HCT116 (cell line): ENCODE measurements around the gene TENM4.

Source experiments
- FOSL1 ChIP-seq: IDR thresholded peaks from 2 replicates; pipeline ENCODE4 v1.6.1; 2012; ENCODE audit warnings: low read depth
- SIN3A ChIP-seq: IDR thresholded peaks from 2 replicates; pipeline ENCODE4 v1.6.1; 2012; ENCODE audit warnings: low read depth

GRCh38 chr11:78938036-78938435, 502.8 kb downstream of the TENM4 start:
- TF ChIP-seq FOSL1 = no peak
- no peak for TF ChIP-seq SIN3A
